ENCODE results near the gene PTPRT.

DNA sequence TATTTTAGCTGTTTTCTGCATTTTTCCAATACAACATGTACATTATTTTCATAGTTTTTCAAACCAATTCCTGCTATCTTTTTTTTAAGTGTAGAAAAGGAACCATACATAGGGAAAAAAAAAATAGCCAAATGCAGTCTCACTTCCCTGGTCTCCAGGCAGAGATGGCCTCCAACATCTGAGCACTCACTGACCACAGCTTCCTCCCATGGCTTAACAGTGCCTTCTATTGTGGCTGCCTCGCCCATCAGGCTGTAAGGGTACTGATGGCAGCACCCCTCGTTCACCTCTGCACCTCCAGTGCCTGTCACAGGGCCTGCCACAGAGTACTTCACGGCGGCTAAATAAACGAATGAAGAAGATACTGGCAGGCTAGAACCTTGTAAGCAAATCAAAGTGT is 591.1 kb downstream of the PTPRT start:
- TF ChIP-seq CTCF (IDR thresholded peaks at IDR 0.05; ENCODE audit: borderline replicate concordance, extremely low read depth, low read length, poor library complexity, severe bottlenecking), result no peak
- TF ChIP-seq EZH2 (IDR thresholded peaks at IDR 0.05; ENCODE audit: borderline replicate concordance, low read depth, low read length, severe bottlenecking), result no peak
